ENCODE data around the gene DEPDC4.

Gene DEPDC4

GRCh38 chr12:100229876-100230275 lies 37.0 kb downstream of the DEPDC4 start:
- POLR2A ChIA-PET = interaction anchor here (1.1 to 1.5 kb wide), 2 partner anchors 37 to 75 kb away, joined by 3 to 8 read pairs; partner anchors contain the start of genes DEPDC4 and SCYL2
- Histone ChIP-seq H3K4me3 (ENCODE audit: low read depth, low read length) (no peak overlapping the region), H3K27ac (ENCODE audit: extremely low read depth, low read depth, low read length) (no peak overlapping the region), H3K4me1 (ENCODE audit: control insufficient read depth, insufficient read depth, low read length) (no peaks in the 10 kb centered on the region), H3K9me3 (ENCODE audit: control insufficient read depth, insufficient read depth, low read depth, low read length) (no peaks in the 10 kb centered on the region), H3K36me3 (ENCODE audit: control insufficient read depth in 2 of 2, insufficient read depth in 1 of 2, low read length in 2 of 2) (peaks cover 0 to 8% of the 10 kb centered on the region in 2 experiments)
- CTCF ChIA-PET = interaction anchor here (0.9 to 1.1 kb wide), 2 partner anchors 27 to 118 kb away, joined by 3 to 5 read pairs; no protein-coding TSS in a partner anchor
- TF ChIP-seq ZNF776 (tag by site-specific recombination; IDR thresholded peaks at IDR 0.05; ENCODE audit: borderline replicate concordance) (no peak), ZNF777 (tag by site-specific recombination; IDR thresholded peaks at IDR 0.05; ENCODE audit: borderline replicate concordance) (no peak), ZNF677 (tag by site-specific recombination; IDR thresholded peaks at IDR 0.05) (no peak), ZSCAN30 (tag by site-specific recombination; IDR thresholded peaks at IDR 0.05) (no peak), ZNF560 (tag by site-specific recombination; IDR thresholded peaks at IDR 0.05; ENCODE audit: borderline replicate concordance) (no peak), ZNF704 (tag by site-specific recombination; IDR thresholded peaks at IDR 0.05) (no peak), ZNF426 (tag by site-specific recombination; IDR thresholded peaks at IDR 0.05) (no peak), ZNF341 (tag by site-specific recombination; IDR thresholded peaks at IDR 0.05; ENCODE audit: low read depth) (no peak), ZNF624 (tag by site-specific recombination; IDR thresholded peaks at IDR 0.05) (no peak), ZNF792 (tag by site-specific recombination; IDR thresholded peaks at IDR 0.05) (no peak), ZNF157 (tag by site-specific recombination; IDR thresholded peaks at IDR 0.05) (no peak), ZNF354C (tag by site-specific recombination; IDR thresholded peaks at IDR 0.05; ENCODE audit: borderline replicate concordance, low read depth) (no peak), HIC1 (tag by site-specific recombination; IDR thresholded peaks at IDR 0.05) (no peak), MYNN (tag by site-specific recombination; IDR thresholded peaks at IDR 0.05; ENCODE audit: borderline replicate concordance) (no peak), GLIS2 (tag by site-specific recombination; IDR thresholded peaks at IDR 0.05) (no peak), PATZ1 (tag by site-specific recombination; IDR thresholded peaks at IDR 0.05) (no peak), ZSCAN4 (tag by site-specific recombination; IDR thresholded peaks at IDR 0.05) (no peak), ZNF48 (tag by site-specific recombination; IDR thresholded peaks at IDR 0.05) (no peak), ATF2 (tag by site-specific recombination; IDR thresholded peaks at IDR 0.05; ENCODE audit: low read depth) (no peak), ZNF701 (tag by site-specific recombination; IDR thresholded peaks at IDR 0.05) (no peak)

Data from HEK293 (cell line).